22Rv1 (cell line): ENCODE measurements around the gene JARID2.

Experiments used
- H3K27ac ChIP-seq: fragments of 450-650 bp; 2 replicates; pipeline ENCODE4 v1.5.1; 2017
- CTCF ChIP-seq: fragments of 450-650 bp; IDR thresholded peaks from 2 replicates; pipeline ENCODE4 v1.5.1; 2017; ENCODE audit warnings: mild to moderate bottlenecking
- ZFX ChIP-seq: fragments of 450-650 bp; IDR thresholded peaks from 2 replicates; pipeline ENCODE4 v1.6.1; 2017; ENCODE audit warnings: antibody characterized with exemption, borderline replicate concordance

The JARID2 gene

GRCh38 chr6:15408758-15409157 is 162.9 kb downstream of the JARID2 start:
- TF ChIP-seq CTCF = no peak
- TF ChIP-seq ZFX = no peak
- H3K27ac ChIP-seq = no peak overlapping the region

GRCh38 chr6:15409301-15410125 is 163.6 kb downstream of the JARID2 start:
- peak overlapping the region; percentile 27; the same call in 1 of the 2 replicates for H3K27ac ChIP-seq

GRCh38 chr6:15410126-15410391 is 164.2 kb downstream of the JARID2 start:
- peak overlapping the region; percentile 27; the same call in 1 of the 2 replicates for H3K27ac ChIP-seq
- TF ChIP-seq ZFX (no peak), CTCF (no peak)

More at GRCh38 chr6:15409301-15410125, 163.6 kb downstream of the JARID2 start:
- TF ChIP-seq ZFX (no peak), CTCF (no peak)

GRCh38 chr6:15410752-15411151 is 164.9 kb downstream of the JARID2 start:
- H3K27ac ChIP-seq = no peak overlapping the region

GRCh38 chr6:15411766-15412165 is 165.9 kb downstream of the JARID2 start:
- no peak for TF ChIP-seq CTCF
- TF ChIP-seq ZFX = no peak
- no peak overlapping the region for H3K27ac ChIP-seq

More at GRCh38 chr6:15410752-15411151, 164.9 kb downstream of the JARID2 start:
- TF ChIP-seq CTCF = no peak
- no peak for TF ChIP-seq ZFX

GRCh38 chr6:15412767-15413166 is 166.9 kb downstream of the JARID2 start:
- TF ChIP-seq ZFX (no peak), CTCF (no peak)
- H3K27ac ChIP-seq = no peak overlapping the region

- no peak for TF ChIP-seq ZFX
- TF ChIP-seq CTCF = no peak
- H3K27ac ChIP-seq = no peak overlapping the region
These were observed 167.8 kb downstream of the JARID2 start for GRCh38 chr6:15413466-15414234.
